Upper lobe of left lung (tissue), 4 donors: ENCODE data around the gene TMEM114.

Experiments
- CTCF ChIP-seq, 6 experiments: fragments of 450-650 bp in 4 of 6; fragments of 200-600 bp in 2 of 6; sonication (generic) in 2 of 6; IDR thresholded peaks; one replicate each; pipeline ENCODE4 v1.5.1; 2016 to 2019; ENCODE audit warnings: antibody characterized with exemption in 6 of 6
- EP300 ChIP-seq, 4 donors: sonication (generic); formaldehyde crosslinking; IDR thresholded peaks; one replicate each; pipeline ENCODE4 v1.5.1; 2017; ENCODE audit warnings: antibody characterized with exemption in 4 of 4, control low read depth in 2 of 4

GRCh38 chr16:8595783-8596182, 5.5 kb upstream of the TMEM114 start:
- TF ChIP-seq CTCF (IDR thresholded peaks at IDR 0.05) (no peak), EP300 (IDR thresholded peaks at IDR 0.05) (no peak)
